ENCODE measurements around the gene LTBP3. TPM values are rescaled to one million over a fixed set of nuclear protein-coding genes. Genes with fewer than 3 reads are reported as not detected.

The LTBP3 gene
- total RNA-seq, 1 donor from 2014 or later = 13.1 TPM

DNA sequence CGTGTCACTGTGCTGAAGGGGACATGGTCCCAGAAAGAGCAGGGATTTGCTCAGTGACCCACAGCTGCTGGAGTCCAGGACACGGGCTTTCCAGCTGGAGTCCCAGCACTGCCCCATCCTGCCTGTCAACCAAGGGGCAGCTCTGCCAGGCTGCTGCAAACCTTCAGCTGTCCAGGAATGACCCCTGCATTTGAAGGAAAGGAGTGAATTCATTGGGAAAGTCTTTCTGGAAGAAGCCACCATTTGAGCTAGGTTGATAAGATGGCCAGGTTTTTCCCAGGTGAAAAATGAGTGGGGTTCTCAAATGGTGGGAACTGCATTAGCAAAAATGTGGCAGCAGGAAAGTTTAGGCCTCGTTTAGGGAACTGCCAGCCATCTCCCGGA, 28.1 kb upstream of the LTBP3 start:
- no peak for DNase-seq (ENCODE audit: low read depth in 2 of 2)

DNA sequence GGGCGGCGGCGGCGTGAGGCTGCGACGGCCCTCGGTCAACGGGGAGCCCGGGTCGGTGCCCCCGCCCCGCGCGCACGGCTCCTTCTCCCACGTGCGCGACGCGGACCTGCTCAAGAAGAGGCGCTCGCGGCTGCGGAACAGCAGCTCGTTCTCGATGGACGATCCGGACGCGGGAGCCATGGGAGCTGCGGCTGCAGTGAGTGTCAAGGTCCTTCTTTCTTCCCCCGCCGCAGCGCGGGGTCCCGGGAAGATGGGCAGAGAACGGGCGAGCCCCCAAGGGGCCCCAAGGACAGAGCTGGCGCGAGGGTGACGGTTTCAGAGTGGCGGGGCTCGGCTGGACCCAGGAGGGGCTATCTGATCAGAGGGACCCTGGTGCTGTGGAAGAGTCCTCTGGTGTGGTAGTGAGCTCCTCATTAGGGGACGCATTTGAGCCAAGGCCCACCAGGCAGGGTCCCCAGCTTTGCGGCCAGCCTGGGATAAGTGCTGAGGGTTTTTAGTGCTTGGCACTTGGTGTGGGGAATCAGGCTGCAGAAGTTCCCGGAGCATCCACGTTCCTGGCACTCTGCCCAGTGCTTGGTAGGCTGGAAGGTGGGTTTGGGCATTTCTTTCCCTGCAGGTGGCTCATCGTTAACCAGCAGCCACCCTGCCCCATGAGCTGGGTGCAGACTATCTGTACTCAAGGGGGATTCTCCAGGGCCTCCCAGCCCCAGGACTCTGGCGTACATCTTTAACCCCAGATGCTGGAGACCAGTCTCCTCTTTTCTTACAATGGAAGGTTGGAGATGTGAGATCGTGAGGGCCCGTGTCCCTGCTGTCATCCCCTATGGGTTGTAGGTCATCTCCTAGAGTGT, 27.5 kb upstream of the LTBP3 start:
- no peak for DNase-seq (ENCODE audit: low read depth in 2 of 2)

DNA sequence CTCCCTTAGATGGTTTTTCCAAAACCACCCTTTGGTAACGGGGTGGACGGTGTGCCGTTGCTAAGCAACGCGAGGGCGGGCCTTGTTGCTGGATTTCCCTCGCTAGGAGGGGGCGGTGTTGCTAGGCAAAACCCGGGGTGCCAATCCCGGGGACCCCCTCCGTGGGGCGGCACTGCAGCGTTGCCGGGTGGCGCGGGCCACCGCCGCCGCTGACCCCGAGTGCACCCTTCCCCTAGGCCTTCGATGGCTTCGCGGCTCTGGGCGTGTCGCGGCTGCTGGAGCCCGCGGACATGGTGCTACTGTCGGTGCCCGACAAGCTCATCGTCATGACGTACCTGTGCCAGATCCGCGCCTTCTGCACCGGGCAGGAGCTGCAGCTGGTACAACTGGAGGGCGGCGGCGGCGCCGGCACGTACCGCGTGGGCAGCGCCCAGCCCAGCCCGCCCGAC, 26.6 kb upstream of the LTBP3 start:
- no peak for DNase-seq (ENCODE audit: low read depth in 2 of 2)

DNA sequence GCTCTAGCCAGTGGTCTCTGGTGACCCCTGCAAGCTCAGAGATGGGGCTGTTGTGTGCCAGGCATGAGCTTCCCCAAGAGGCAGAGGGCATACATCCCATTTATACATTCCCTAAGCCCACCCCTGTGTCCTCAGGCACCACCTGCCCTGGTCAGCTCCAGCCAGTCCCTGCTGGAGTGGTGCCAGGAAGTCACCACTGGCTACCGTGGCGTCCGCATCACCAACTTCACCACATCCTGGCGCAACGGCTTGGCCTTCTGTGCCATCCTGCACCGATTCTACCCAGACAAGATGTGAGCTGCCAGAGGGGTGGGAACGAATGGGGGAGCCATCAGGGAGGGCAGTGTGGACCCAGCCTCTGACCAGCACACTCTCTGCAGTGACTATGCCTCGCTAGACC, 25.9 kb upstream of the LTBP3 start:
- no peak for DNase-seq (ENCODE audit: low read depth in 2 of 2)

- DNase-seq (ENCODE audit: low read depth in 2 of 2) = no peak
Measured at GRCh38 chr11:65583589-65583988, 25.4 kb upstream of the LTBP3 start.

GRCh38 chr11:65581928-65582327, 23.8 kb upstream of the LTBP3 start:
- DNase-seq (ENCODE audit: low read depth in 2 of 2) = no peak

GRCh38 chr11:65580756-65581155, 22.6 kb upstream of the LTBP3 start:
- DNase-seq (ENCODE audit: low read depth in 2 of 2) = no peak

GRCh38 chr11:65580031-65580692, 22.0 kb upstream of the LTBP3 start:
- DNase-seq (ENCODE audit: low read depth in 2 of 2) = no peak

- no peak for DNase-seq (ENCODE audit: low read depth in 2 of 2)
Measured at GRCh38 chr11:65579291-65579690, 21.1 kb upstream of the LTBP3 start.

DNA sequence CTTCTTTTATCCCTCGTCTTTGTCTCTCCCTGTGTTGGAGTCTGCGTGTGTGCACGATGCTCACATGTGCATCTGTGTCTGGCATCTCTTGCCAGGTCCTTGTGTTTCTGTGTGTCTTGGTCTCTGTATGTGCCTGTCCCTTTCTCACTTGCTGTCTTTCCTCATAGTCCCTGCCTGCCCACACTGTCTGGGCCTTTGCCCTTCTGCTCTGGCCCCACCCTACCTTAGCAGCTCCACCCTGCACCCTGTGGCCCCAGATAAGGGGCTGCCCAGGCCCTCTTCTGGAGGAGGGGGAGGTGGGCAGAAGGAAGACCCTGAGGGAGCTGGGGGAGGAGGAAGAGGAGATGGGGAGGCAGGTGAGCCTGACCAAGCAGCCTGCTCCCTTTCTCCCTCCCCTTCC, 20.5 kb upstream of the LTBP3 start:
- no peak for DNase-seq (ENCODE audit: low read depth in 2 of 2)

DNA sequence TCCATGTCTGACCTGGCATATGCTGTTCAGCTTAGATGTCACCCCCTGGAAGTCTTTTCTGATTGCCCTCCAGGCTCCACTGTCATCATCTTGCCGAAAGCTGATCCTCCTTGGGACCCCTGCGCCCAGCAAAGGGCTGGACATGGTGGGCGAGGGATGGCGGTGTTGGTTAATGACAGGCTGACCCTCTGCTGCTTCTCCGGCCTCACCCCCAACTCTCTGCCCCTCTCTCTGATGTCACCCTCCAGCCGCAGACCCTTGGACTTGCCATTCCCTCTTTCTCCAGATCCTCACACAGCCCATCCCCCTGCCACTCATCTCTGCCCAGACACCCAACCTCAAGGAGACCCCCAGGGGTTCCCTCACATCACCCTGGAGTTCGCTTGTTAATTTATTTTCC, 20.0 kb upstream of the LTBP3 start:
- no peak for DNase-seq (ENCODE audit: low read depth in 2 of 2)

GRCh38 chr11:65577756-65578109, 19.6 kb upstream of the LTBP3 start:
- DNase-seq (ENCODE audit: low read depth in 2 of 2) = no peak

- DNase-seq (ENCODE audit: low read depth in 2 of 2) = peak in 1 of 2 donors; percentile 61
Measured at GRCh38 chr11:65576867-65577755, 19.0 kb upstream of the LTBP3 start.

DNA sequence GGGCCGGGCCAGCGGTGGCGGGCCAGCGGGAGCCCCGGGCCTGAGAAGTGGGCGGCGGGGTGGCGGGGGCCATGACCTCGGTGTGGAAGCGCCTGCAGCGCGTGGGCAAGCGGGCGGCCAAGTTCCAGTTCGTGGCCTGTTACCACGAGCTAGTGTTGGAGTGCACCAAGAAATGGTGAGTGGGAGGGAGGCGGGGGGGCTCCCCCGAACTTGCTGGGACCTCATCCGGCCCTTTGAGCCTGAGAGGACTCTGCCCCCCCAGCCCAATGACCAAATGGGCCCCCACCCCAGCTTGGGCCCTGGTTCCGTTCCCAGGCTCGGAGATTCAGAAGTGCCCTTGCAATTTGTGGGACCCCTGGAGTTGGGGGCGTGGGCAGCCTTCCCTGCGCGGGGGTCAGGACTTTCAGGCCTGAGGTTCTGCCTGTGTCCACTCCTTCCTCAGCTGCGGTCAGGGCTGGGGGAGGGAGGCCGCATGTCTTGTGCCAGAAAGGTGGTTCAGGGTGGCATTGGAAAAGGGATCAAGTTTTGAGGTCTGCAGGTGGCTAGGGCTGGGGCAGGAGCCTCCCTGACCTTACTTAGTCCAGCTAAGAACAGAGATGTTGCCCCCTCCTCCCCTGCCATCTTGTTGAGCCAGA, 18.2 kb upstream of the LTBP3 start:
- DNase-seq (ENCODE audit: low read depth in 2 of 2) = no peak

DNA sequence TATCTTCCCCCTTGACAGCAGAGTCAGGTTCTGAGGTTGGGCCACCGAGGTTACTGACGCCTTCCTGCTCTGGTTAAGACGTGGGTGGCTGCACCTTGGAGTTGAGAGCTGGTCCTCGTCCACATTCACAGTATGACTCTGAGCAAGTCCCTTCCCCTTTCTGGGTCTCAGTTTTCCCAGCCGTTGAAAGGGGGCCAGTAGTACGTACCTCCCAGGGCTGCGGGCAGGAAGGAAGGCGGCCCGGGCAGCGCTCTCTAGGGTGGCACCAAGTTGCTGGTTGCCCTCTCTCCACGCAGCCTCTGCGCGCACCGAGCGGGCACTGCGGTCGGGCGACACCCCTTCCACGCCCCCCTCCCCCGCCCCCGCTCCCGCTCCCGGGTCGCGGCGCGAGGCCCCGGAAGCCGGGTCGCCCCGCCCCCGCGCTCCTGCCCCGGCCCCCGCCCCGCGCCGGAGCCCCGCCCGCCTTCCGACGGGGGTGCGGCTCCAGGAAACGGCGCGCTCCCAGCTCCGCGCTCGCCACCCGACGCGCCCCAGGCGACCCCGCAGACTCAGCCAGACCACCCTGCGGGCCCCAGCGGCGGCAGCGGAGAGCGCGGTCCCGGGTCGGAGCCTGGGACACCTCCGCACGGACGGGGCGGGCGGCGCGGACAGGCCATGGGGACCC, 17.5 kb upstream of the LTBP3 start, which contains the start of gene EHBP1L1:
TSS of gene EHBP1L1 (plus strand) at position 486 of the 664 bp plus-strand sequence. CDS start 250 bp downstream, outside the sequence.
- peak in 1 of 2 donors; percentile 29 for DNase-seq (ENCODE audit: low read depth in 2 of 2)

DNA sequence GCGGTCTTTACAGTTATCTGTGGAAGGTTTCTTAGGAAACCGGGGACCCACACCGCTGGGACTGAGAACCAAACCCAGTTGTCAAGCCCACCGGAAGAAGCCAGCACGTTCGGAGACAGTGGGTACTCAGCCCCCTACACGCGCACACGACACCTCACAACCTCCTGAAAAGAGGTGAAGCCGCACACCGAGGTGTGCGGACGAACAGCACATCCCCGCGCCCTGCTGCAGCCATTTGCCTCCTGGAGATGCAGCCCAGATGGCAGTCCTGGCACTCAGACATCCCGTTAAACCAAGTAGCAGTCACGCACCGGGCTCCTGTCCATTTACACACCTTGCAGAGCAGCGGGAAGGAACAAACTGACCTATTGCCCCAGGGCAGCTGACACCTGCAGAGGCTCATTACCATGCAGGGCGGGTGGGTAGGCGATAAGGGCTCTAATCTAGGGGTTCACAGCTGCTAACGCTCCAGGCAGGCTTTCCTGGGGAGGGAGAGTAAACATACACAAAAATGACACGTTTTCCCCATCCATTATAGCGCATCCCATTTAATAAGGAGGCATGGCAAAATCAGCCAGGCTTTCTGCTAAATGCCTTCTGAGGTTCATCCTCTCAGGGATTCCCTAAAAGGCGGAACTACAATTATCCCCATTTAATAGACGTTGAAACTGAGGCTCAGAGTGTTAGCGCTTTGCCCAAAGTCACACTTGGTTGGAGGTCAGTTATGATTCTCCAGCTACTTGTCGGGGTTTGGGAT, 16.8 kb upstream of the LTBP3 start:
- DNase-seq (ENCODE audit: low read depth in 2 of 2) = peak in 1 of 2 donors; percentile 33

DNA sequence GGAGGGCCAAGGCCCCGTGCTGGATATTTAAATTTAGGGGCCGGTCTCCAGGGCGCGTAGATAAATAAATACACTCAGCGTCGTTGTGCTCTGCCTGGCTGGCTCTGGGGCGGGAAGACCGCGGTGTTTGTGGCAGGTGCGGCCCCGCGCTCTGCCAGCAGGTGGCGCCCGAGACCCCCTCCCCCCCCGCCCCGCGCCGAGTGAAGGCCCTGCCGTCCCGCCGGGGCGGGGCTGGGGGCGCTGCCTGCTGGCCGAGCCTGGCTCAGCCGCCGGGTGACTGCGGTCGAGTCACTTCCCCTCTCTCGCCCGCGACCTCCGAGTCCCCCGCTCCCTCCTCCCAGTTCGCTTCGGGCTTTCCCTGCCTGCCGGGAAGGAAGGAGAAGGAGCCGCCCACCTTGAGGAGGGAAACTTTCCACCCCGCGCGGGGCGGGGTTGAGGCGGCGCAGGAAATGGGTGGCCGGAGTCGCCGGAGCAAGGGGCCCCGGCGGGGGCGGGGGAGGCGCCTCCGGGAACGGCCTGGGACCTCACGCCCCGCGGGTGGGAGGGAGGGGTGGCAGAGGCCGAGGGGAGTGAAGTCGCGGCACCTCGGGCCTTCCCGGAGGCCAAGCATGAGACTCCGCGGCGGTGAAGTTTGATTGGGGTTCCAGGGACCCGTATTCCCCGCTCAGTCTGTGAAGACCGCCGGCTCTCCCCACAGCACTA, 16.1 kb upstream of the LTBP3 start:
- peak; percentile 53 to 94 for DNase-seq (ENCODE audit: low read depth in 2 of 2)

DNA sequence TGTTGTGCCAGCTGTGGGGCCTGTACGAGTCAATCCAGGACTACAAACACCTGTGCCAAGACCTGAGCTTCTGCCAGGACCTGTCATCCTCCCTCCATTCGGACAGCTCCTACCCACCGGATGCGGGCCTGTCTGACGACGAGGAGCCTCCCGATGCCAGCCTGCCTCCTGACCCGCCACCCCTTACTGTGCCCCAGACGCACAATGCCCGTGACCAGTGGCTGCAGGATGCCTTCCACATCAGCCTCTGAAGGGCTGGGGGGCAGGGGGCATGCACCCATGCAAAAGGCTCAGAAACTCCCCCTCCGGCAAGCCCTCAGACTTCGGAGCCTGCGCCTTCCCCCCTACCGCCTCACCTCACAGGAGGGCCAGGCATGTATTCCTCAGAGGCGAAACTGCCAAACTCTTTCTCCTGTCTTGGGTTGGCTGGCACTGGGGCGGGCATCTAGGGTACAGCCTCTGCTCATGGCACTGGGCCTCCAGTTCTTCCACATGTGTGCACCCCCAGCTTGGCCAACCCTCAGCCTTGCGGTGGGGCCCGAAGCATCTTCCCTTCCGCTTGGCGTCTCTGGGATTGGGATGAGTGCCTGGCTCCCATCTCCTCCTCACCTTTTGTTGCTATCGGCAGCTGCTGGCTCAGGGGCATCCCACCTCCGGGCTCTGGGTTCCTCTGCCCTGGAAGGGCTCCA, 15.4 kb upstream of the LTBP3 start:
- DNase-seq (ENCODE audit: low read depth in 2 of 2) = no peak

All from dermis microvascular lymphatic vessel endothelial cell (primary cell).